ENCODE measurements around the gene ABLIM2. TPM values are rescaled to one million over a fixed set of nuclear protein-coding genes. Genes with fewer than 3 reads are reported as not detected.

The ABLIM2 gene
- total and polyA plus RNA-seq, 4 donors = 12.2 to 60.4 (median 43.1) TPM

DNA sequence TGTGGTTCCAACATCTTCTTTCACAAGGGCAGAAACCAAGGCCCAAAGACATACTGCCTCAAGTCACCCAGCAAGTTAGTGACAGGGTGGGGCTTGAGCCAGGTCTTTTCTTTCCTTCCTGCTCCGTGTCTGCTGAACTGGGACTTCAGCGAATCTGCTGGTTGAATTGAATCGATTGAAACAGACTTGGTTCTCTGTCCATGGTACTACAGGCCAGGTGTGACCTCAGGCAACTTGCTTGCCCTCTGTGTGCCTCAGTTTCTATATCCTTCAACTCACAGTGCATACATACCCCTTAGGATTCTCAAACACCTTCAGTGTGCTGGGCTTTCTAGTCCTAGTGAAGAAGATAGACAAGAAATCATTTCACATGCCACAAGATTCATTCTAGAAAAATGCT lies 2.0 kb upstream of the ABLIM2 start:
- Histone ChIP-seq H3K27me3 (ENCODE audit: control insufficient read depth, insufficient read depth, low read length) (peaks cover 10% of the 10 kb centered on the region), H3K4me1 (ENCODE audit: control insufficient read depth, insufficient read depth, low read length) (peaks cover 38% of the 10 kb centered on the region), H3K9me3 (ENCODE audit: control insufficient read depth, insufficient read depth, low read length) (no peaks in the 10 kb centered on the region), H3K36me3 (ENCODE audit: control insufficient read depth, insufficient read depth, low read length) (no peaks in the 10 kb centered on the region), H3K27ac (ENCODE audit: low read depth, low read length) (no peak overlapping the region), H3K4me3 (ENCODE audit: low read depth, low read length) (no peak overlapping the region)
- DNase-seq (ENCODE audit: low read depth in 4 of 6, low spot score in 6 of 6) = no peak
- WGBS (ENCODE audit: insufficient coverage) = 46% methylated on average over 3 of the region's 3 CpGs

DNA sequence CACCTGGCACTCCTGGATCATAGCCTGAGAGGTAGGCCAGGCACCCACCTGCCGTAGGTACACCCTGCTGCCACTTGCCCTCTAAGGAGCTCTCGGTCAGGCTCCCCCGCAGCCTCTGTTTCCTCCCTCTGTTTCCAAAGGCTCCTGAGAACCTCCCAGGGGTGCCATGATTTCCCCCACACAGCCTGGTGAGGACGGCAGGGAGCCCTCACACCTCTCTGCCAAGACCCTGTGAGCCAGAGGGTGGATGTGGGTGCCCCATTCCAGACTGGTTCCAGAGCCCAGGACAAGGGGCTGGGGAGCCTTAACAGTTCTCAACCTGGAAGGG lies 1.6 kb upstream of the ABLIM2 start:
- Histone ChIP-seq H3K27me3 (ENCODE audit: control insufficient read depth, insufficient read depth, low read length) (peaks cover 10% of the 10 kb centered on the region), H3K27ac (ENCODE audit: low read depth, low read length) (no peak overlapping the region), H3K4me3 (ENCODE audit: low read depth, low read length) (no peak overlapping the region), H3K4me1 (ENCODE audit: control insufficient read depth, insufficient read depth, low read length) (peaks cover 38% of the 10 kb centered on the region), H3K9me3 (ENCODE audit: control insufficient read depth, insufficient read depth, low read length) (no peaks in the 10 kb centered on the region), H3K36me3 (ENCODE audit: control insufficient read depth, insufficient read depth, low read length) (no peaks in the 10 kb centered on the region)
- 100% methylated on average over 2 of the region's 4 CpGs for WGBS (ENCODE audit: insufficient coverage)
- no peak for DNase-seq (ENCODE audit: low read depth in 4 of 6, low spot score in 6 of 6)

DNA sequence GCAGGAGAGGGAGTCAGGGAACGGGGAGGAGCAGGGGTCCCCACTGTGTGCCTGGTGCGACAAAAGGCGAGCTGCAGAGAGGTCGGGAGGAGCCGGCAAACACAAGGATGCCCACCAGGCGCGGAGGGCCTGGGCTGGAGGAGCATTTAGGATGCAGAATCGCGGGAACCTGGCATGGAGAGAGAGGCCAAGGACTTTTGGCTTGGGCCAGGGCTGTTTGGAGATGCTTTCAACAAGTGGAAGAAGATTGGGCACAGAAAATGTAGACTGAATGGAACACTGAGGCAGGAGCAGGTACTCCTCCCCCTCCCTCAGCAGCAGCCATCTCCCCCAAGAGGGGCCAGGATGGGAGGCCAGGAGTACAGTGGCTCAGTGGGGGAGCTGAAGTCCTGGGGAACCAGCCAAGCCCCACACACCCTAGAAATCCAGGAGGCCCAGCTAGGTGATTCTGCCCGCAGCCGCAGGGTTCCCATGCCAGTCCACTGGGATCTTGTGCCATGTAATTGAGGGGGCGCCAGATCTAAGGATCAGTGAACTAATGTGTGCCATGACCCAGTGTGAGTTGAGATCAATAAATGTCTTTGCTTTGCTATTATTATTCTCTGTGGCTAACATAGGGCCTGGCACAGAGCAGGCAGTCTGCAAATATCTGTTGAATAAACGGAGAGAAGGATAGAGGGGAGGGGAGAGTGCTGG lies 1.1 kb upstream of the ABLIM2 start:
- H3K27me3 ChIP-seq (ENCODE audit: control insufficient read depth, insufficient read depth, low read length) = peaks cover 10% of the 10 kb centered on the region
- 17% methylated on average over 12 of the region's 13 CpGs for WGBS (ENCODE audit: insufficient coverage)

DNA sequence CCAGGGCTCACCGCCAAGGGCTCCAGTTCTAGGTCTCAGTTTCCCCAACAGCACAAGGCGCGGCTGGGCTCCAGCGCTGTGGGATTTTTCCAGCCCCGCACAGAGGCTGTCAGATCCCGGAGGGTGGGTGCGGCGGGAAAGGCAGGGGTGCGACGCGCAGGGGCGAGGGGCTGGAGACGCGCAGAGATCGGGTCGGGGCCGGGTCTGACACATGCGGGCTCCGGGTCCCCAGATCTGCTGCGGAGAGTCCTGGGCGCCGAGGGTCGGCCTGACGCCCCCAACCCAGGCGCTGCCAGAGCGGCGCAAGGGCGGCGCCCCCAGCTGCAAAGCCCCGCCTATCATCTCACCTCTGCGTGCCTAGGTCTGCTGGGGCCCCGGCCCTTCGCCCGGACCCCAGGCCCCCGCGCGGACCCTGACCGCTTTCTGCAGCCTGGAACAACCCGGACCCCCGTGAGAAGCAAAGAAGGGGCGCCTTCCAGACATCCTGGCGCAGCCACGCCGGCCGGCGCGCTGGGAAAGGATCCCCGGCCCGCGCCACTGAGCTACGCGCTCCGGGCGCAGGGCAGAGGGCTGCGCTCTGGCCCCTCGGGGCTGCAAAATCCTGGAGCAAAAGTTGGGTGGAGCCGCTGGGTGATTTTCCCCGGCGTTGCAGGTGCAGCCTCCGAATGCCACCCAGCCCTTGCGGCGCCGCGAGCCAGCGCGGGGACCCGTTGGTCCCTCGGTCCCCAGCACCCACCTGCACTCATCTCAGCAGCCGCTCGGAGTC lies 486 bp downstream of the ABLIM2 start:
- Histone ChIP-seq H3K27ac (ENCODE audit: low read depth, low read length) (no peak overlapping the region), H3K4me1 (ENCODE audit: control insufficient read depth, insufficient read depth, low read length) (peaks cover 38% of the 10 kb centered on the region), H3K36me3 (ENCODE audit: control insufficient read depth, insufficient read depth, low read length) (no peaks in the 10 kb centered on the region), H3K4me3 (ENCODE audit: low read depth, low read length) (peak overlapping the region; percentile 49), H3K9me3 (ENCODE audit: control insufficient read depth, insufficient read depth, low read length) (no peaks in the 10 kb centered on the region), H3K27me3 (ENCODE audit: control insufficient read depth, insufficient read depth, low read length) (peaks cover 10% of the 10 kb centered on the region)
- peak in 1 of 6 donors; percentile 24 for DNase-seq (ENCODE audit: low read depth in 4 of 6, low spot score in 6 of 6)
- 1% methylated on average over 67 of the region's 70 CpGs for WGBS (ENCODE audit: insufficient coverage)

More for the DNA sequence above, 1.1 kb upstream of the ABLIM2 start:
- no peak overlapping the region for H3K27ac ChIP-seq (ENCODE audit: low read depth, low read length)
- H3K4me3 ChIP-seq (ENCODE audit: low read depth, low read length) = peak overlapping the region; percentile 86
- no peaks in the 10 kb centered on the region for H3K9me3 ChIP-seq (ENCODE audit: control insufficient read depth, insufficient read depth, low read length)
- no peaks in the 10 kb centered on the region for H3K36me3 ChIP-seq (ENCODE audit: control insufficient read depth, insufficient read depth, low read length)
- DNase-seq (ENCODE audit: low read depth in 4 of 6, low spot score in 6 of 6) = peak in 1 of 6 donors; percentile 57
- H3K4me1 ChIP-seq (ENCODE audit: control insufficient read depth, insufficient read depth, low read length) = peaks cover 38% of the 10 kb centered on the region

DNA sequence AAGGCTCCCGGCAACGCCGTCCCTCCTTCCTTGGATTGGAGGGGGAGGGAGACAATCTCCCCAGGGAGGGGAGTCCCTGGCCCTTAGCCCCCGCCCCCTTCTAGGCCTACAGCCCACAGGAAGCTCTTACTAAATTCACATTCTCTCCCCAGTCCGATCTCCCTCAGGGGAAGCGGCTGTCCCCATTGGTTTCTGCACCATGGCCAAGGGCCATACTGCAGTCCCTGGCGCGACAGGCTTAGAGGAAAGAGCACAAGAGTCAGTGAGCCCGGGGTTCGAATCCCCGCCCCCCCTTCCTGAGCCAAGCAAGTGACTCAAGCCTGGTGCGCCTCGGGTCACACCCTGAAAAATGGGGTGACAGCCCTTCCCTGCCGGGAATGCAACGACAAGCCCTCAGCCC lies 1.1 kb downstream of the ABLIM2 start:
- Histone ChIP-seq H3K27ac (ENCODE audit: low read depth, low read length) (no peak overlapping the region), H3K4me3 (ENCODE audit: low read depth, low read length) (peak overlapping the region; percentile 49), H3K9me3 (ENCODE audit: control insufficient read depth, insufficient read depth, low read length) (no peaks in the 10 kb centered on the region), H3K36me3 (ENCODE audit: control insufficient read depth, insufficient read depth, low read length) (peaks cover under 1% of the 10 kb centered on the region), H3K27me3 (ENCODE audit: control insufficient read depth, insufficient read depth, low read length) (peaks cover 10% of the 10 kb centered on the region), H3K4me1 (ENCODE audit: control insufficient read depth, insufficient read depth, low read length) (peaks cover 42% of the 10 kb centered on the region)
- peak in 2 of 6 donors; percentile 28 to 30 for DNase-seq (ENCODE audit: low read depth in 4 of 6, low spot score in 6 of 6)
- WGBS (ENCODE audit: insufficient coverage) = 25% methylated on average over 12 of the region's 15 CpGs

DNA sequence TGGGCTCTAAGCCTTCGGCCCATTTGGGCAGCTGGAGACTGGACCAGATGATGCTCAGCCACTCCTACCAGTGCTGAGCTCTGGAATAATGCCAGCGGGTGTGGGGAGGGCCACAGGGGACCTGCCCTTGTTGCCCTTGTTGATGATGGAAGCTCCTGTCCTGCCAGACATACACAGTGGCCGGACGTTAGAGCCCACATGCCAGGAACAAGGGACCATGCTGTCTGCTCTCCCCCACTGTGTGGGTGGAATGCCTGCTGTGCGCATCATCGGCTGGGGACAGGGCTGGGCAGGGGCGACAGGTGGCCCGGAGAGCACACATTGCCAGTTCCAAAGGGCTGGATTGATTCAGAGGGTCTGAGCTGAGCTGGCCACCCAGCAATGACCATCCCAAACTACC lies 2.0 kb downstream of the ABLIM2 start:
- Histone ChIP-seq H3K4me1 (ENCODE audit: control insufficient read depth, insufficient read depth, low read length) (peaks cover 45% of the 10 kb centered on the region), H3K9me3 (ENCODE audit: control insufficient read depth, insufficient read depth, low read length) (no peaks in the 10 kb centered on the region), H3K36me3 (ENCODE audit: control insufficient read depth, insufficient read depth, low read length) (peaks cover 6% of the 10 kb centered on the region), H3K27me3 (ENCODE audit: control insufficient read depth, insufficient read depth, low read length) (peaks cover 10% of the 10 kb centered on the region), H3K4me3 (ENCODE audit: low read depth, low read length) (no peak overlapping the region), H3K27ac (ENCODE audit: low read depth, low read length) (no peak overlapping the region)
- 70% methylated on average over 8 of the region's 8 CpGs for WGBS (ENCODE audit: insufficient coverage)
- DNase-seq (ENCODE audit: low read depth in 4 of 6, low spot score in 6 of 6) = no peak

DNA sequence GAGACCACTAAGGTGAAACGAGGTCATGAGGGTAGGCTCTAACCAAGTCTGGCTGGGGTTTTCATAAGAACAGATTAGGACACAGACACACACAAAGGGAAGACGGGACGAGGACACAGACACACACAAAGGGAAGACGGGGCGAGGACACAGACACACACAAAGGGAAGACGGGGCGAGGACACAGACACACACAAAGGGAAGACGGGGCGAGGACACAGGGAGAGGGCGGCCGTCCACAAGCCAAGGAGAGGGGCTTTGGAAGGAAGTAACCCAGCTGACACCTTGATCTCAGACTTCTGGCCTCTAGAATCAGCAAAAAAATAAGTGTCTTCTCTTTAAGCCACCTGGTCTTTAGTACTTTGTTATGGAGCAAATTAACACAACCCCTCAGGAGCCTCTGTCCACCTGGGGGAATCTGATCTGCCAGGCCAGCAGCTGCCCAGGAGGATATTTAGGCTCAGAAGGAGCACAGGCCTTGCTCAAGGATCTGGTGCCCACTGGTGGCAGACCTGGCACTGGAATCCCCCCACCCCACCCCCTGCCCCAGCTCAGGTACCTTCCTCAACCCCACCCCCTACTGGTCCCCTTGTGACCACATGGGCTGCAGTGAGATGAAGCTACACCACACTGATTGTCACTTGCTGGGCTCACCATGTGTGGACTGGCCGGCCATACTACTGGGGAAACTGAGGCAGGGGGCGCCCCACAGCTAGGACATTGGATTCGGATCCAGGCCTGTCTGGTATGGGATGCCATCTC lies 2.8 kb downstream of the ABLIM2 start:
- peaks cover 10% of the 10 kb centered on the region for H3K27me3 ChIP-seq (ENCODE audit: control insufficient read depth, insufficient read depth, low read length)
- 91% methylated on average over 3 of the region's 14 CpGs for WGBS (ENCODE audit: insufficient coverage)
- no peaks in the 10 kb centered on the region for H3K9me3 ChIP-seq (ENCODE audit: control insufficient read depth, insufficient read depth, low read length)
- peaks cover 50% of the 10 kb centered on the region for H3K4me1 ChIP-seq (ENCODE audit: control insufficient read depth, insufficient read depth, low read length)
- no peak overlapping the region for H3K27ac ChIP-seq (ENCODE audit: low read depth, low read length)
- peaks cover 11% of the 10 kb centered on the region for H3K36me3 ChIP-seq (ENCODE audit: control insufficient read depth, insufficient read depth, low read length)
- no peak for DNase-seq (ENCODE audit: low read depth in 4 of 6, low spot score in 6 of 6)
- H3K4me3 ChIP-seq (ENCODE audit: low read depth, low read length) = no peak overlapping the region

DNA sequence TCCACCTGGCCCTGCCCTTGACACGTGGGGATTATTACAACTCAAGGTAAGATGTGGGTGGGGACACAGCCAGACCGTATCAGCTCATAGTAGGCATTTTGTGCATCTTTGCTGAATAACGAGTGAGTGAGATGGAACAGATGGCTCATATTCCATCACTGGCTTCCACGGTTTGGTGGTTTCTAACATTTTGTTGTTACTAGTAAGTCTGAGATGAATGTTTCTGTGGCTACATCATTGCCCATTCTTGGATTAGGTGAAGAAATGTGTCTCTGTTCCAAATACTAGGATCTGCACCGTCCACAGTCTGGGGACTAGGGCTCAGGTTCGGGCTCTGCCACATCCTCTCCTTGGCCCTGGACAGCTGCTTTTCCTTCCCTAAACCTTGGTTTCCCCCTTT lies 3.6 kb downstream of the ABLIM2 start:
- no peak overlapping the region for H3K27ac ChIP-seq (ENCODE audit: low read depth, low read length)
- peaks cover 11% of the 10 kb centered on the region for H3K36me3 ChIP-seq (ENCODE audit: control insufficient read depth, insufficient read depth, low read length)
- no peak overlapping the region for H3K4me3 ChIP-seq (ENCODE audit: low read depth, low read length)
- peaks cover 44% of the 10 kb centered on the region for H3K4me1 ChIP-seq (ENCODE audit: control insufficient read depth, insufficient read depth, low read length)
- no peak for DNase-seq (ENCODE audit: low read depth in 4 of 6, low spot score in 6 of 6)
- H3K27me3 ChIP-seq (ENCODE audit: control insufficient read depth, insufficient read depth, low read length) = peaks cover 10% of the 10 kb centered on the region
- no peaks in the 10 kb centered on the region for H3K9me3 ChIP-seq (ENCODE audit: control insufficient read depth, insufficient read depth, low read length)
- 78% methylated on average over 3 of the region's 6 CpGs for WGBS (ENCODE audit: insufficient coverage)

DNA sequence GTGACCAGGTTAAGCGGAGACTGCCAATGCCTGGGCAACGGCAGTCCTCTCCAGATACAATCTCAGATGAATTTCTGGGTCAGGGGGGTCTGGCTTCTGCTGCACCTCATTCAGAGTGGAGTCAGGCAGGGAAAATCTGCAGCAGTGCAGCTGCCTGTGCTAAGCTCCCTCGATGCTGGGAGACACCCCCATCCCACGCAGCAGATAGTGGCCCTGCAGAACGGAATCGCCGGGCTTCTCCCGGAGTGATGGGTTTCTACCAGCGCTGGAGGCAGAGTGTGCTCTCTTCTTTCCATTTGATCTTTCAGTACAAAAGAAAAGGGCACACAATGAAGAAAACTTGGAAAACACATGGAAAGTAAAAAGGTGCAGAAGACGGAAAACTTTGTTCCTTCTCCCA lies 5.2 kb downstream of the ABLIM2 start:
- Histone ChIP-seq H3K27me3 (ENCODE audit: control insufficient read depth, insufficient read depth, low read length) (peaks cover 10% of the 10 kb centered on the region), H3K4me3 (ENCODE audit: low read depth, low read length) (no peak overlapping the region), H3K4me1 (ENCODE audit: control insufficient read depth, insufficient read depth, low read length) (peaks cover 33% of the 10 kb centered on the region), H3K27ac (ENCODE audit: low read depth, low read length) (no peak overlapping the region), H3K36me3 (ENCODE audit: control insufficient read depth, insufficient read depth, low read length) (peaks cover 21% of the 10 kb centered on the region), H3K9me3 (ENCODE audit: control insufficient read depth, insufficient read depth, low read length) (no peaks in the 10 kb centered on the region)
- no peak for DNase-seq (ENCODE audit: low read depth in 4 of 6, low spot score in 6 of 6)
- 72% methylated on average over 4 of the region's 10 CpGs for WGBS (ENCODE audit: insufficient coverage)

All from spinal cord (tissue), 10 donors.